Neural cell (in vitro differentiated cells): ENCODE measurements around the gene MOGAT3. TPM values are rescaled to one million over a fixed set of nuclear protein-coding genes. Genes with fewer than 3 reads are reported as not detected.
A peak's percentile ranks its signal among the peaks of the same experiment; 100 is the strongest.

Experiments
- H2AFZ ChIP-seq: fragments of 200-600, 300-800 bp; sonication (generic), shearing (Covaris generic); 2 replicates; pipeline ENCODE4 v1.6.0; 2014; ENCODE audit warnings: low read depth, mild to moderate bottlenecking, antibody characterized with exemption, low read length, moderate library complexity
- H3F3A ChIP-seq: fragments of 200-600 bp; shearing (Covaris generic); 2 replicates; pipeline ENCODE4 v1.6.1; 2016; ENCODE audit warnings: mild to moderate bottlenecking, moderate library complexity, mixed read lengths, antibody characterized with exemption, low read length; ENCODE audit not compliant: insufficient read depth, poor library complexity, severe bottlenecking
- H3K27ac ChIP-seq: fragments of 200-600, 300-800 bp; sonication (generic), shearing (Covaris generic); 2 replicates; pipeline ENCODE4 v1.5.1; 2014; ENCODE audit warnings: mild to moderate bottlenecking, low read length, moderate library complexity
- H3K27me3 ChIP-seq: fragments of 300-800, 200-600 bp; sonication (generic), shearing (Covaris generic); 2 replicates; pipeline ENCODE4 v1.6.0; 2014; ENCODE audit warnings: mild to moderate bottlenecking, low read depth, low read length, moderate library complexity; ENCODE audit not compliant: insufficient read depth
- H3K36me3 ChIP-seq: fragments of 300-800, 200-600 bp; sonication (generic), shearing (Covaris generic); 2 replicates; pipeline ENCODE4 v1.5.1; 2014; ENCODE audit warnings: mild to moderate bottlenecking, antibody characterized with exemption, low read length, moderate library complexity; ENCODE audit not compliant: insufficient read depth
- H3K4me2 ChIP-seq: fragments of 300-800, 200-600 bp; sonication (generic), shearing (Covaris generic); 2 replicates; pipeline ENCODE4 v1.6.0; 2014; ENCODE audit warnings: mild to moderate bottlenecking, low read length
- H3K4me3 ChIP-seq: fragments of 300-800, 200-600 bp; sonication (generic), shearing (Covaris generic); 2 replicates; pipeline ENCODE4 v1.5.1; 2014; ENCODE audit warnings: mild to moderate bottlenecking, low read length, moderate library complexity
- H3K79me2 ChIP-seq: fragments of 200-600 bp; shearing (Covaris generic); replicated peaks from 2 replicates; pipeline ENCODE4 v1.6.0; 2014; ENCODE audit warnings: mild to moderate bottlenecking, low read length, moderate library complexity; ENCODE audit not compliant: insufficient read depth
- H3K9ac ChIP-seq: fragments of 300-800, 200-600 bp; sonication (generic), shearing (Covaris generic); 2 replicates; pipeline ENCODE4 v1.6.1; 2016; ENCODE audit warnings: mild to moderate bottlenecking, low read length, mixed read lengths
- H3K9me2 ChIP-seq: fragments of 200-600 bp; shearing (Covaris generic); 2 replicates; pipeline ENCODE4 v1.6.1; 2016; ENCODE audit warnings: mild to moderate bottlenecking, low read length, mixed read lengths; ENCODE audit not compliant: insufficient read depth
- H3K9me3 ChIP-seq: fragments of 200-600, 300-800 bp; sonication (generic), shearing (Covaris generic); 2 replicates; pipeline ENCODE4 v1.6.1; 2016; ENCODE audit warnings: mild to moderate bottlenecking, mixed run types, low read length, moderate library complexity, mixed read lengths
- H4K20me1 ChIP-seq: fragments of 200-600 bp; shearing (Covaris generic); 2 replicates; pipeline ENCODE4 v1.6.1; 2016; ENCODE audit warnings: mild to moderate bottlenecking, mixed run types; ENCODE audit not compliant: insufficient read depth
- CTCF ChIP-seq: fragments of 450-650 bp; IDR thresholded peaks from 2 replicates; pipeline ENCODE4 v1.5.1; 2014; ENCODE audit warnings: antibody characterized with exemption, mild to moderate bottlenecking, moderate library complexity; ENCODE audit not compliant: poor library complexity, severe bottlenecking
- EP300 ChIP-seq: fragments of 450-650 bp; conservative IDR thresholded peaks from 2 replicates; pipeline ENCODE4 v1.6.1; 2014; ENCODE audit warnings: antibody characterized with exemption, mild to moderate bottlenecking, moderate library complexity; ENCODE audit not compliant: poor library complexity, severe bottlenecking
- EZH2 ChIP-seq: fragments of 200-600, 300-800 bp; shearing (Covaris generic), sonication (generic); IDR thresholded peaks from 2 replicates; pipeline ENCODE4 v1.6.1; 2014; ENCODE audit warnings: antibody characterized with exemption, low read length, borderline replicate concordance, mild to moderate bottlenecking; ENCODE audit not compliant: insufficient read depth, poor library complexity, severe bottlenecking
- MXI1 ChIP-seq: fragments of 450-650 bp; conservative IDR thresholded peaks from 2 replicates; pipeline ENCODE4 v1.6.1; 2014; ENCODE audit warnings: antibody characterized with exemption, mild to moderate bottlenecking; ENCODE audit not compliant: poor library complexity, severe bottlenecking
- POLR2AphosphoS5 ChIP-seq: IDR thresholded peaks from 2 replicates; pipeline ENCODE4 v1.6.1; 2012
- RAD21 ChIP-seq: fragments of 450-650 bp; conservative IDR thresholded peaks from 2 replicates; pipeline ENCODE4 v1.6.1; 2014; ENCODE audit warnings: antibody characterized with exemption, mild to moderate bottlenecking, moderate library complexity
- SMC3 ChIP-seq: fragments of 450-650 bp; conservative IDR thresholded peaks from 2 replicates; pipeline ENCODE4 v1.6.1; 2014; ENCODE audit warnings: antibody characterized with exemption, mild to moderate bottlenecking, moderate library complexity; ENCODE audit not compliant: poor library complexity
- TAF1 ChIP-seq: IDR thresholded peaks from 2 replicates; pipeline ENCODE4 v1.6.1; 2012; ENCODE audit warnings: low read depth
- polyA plus RNA-seq: library from polyadenylated mRNA; depleted of rRNA; stranded (reverse); fragments of >200 nt; gene quantifications from 2 replicates; pipeline ENCODE4 v1.2.3, GENCODE V29; 2014
- TF ChIP-seq, protein P1 (sequence below): IDR thresholded peaks from 2 replicates; pipeline ENCODE4 v1.6.1; 2012; ENCODE audit warnings: borderline replicate concordance

MOGAT3 gene
- polyA plus RNA-seq, 1 donor from 2014 or later = not detected

DNA sequence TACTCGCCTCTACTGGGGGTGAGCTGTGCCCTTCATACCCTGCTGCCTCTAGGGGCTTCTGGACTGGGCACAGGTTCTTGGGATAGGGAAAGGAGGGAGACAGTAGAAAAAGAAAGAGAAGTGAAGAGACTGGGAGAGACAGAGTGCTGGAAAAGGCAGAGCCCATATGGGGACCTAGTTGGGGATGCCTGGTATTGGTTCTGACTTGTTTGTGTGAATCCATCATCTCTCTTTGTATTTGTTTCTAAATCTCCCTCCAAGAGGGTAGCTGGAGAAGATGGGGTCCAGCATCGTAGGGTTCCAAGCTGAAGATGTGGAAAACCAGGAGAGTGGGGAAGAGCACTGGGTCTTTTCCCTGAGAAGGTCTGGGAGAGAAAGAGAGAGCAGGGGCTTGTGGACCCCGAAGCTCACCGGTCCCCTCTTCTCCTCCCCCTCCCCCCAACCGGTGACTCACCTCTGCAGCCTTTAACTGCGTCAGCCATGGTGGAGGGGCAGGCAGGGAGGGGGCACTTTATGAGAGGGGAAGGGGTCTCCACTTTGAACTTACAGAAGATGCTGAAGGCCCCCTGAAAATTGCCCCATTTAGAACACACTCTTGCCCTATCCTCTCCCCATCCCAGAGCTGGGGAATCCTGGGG, 32.3 kb downstream of the MOGAT3 start:
- TF ChIP-seq EZH2 = no peak
- TF ChIP-seq, protein P1, sequence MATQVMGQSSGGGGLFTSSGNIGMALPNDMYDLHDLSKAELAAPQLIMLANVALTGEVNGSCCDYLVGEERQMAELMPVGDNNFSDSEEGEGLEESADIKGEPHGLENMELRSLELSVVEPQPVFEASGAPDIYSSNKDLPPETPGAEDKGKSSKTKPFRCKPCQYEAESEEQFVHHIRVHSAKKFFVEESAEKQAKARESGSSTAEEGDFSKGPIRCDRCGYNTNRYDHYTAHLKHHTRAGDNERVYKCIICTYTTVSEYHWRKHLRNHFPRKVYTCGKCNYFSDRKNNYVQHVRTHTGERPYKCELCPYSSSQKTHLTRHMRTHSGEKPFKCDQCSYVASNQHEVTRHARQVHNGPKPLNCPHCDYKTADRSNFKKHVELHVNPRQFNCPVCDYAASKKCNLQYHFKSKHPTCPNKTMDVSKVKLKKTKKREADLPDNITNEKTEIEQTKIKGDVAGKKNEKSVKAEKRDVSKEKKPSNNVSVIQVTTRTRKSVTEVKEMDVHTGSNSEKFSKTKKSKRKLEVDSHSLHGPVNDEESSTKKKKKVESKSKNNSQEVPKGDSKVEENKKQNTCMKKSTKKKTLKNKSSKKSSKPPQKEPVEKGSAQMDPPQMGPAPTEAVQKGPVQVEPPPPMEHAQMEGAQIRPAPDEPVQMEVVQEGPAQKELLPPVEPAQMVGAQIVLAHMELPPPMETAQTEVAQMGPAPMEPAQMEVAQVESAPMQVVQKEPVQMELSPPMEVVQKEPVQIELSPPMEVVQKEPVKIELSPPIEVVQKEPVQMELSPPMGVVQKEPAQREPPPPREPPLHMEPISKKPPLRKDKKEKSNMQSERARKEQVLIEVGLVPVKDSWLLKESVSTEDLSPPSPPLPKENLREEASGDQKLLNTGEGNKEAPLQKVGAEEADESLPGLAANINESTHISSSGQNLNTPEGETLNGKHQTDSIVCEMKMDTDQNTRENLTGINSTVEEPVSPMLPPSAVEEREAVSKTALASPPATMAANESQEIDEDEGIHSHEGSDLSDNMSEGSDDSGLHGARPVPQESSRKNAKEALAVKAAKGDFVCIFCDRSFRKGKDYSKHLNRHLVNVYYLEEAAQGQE = no peak
- H3K9ac ChIP-seq = peak overlapping the region; percentile 93
- peaks cover 69% of the 10 kb centered on the region for H3K27me3 ChIP-seq
- no peaks in the 10 kb centered on the region for H3K79me2 ChIP-seq
- H3K9me2 ChIP-seq = no peaks in the 10 kb centered on the region
- H3K27ac ChIP-seq = peak overlapping the region; percentile 93
- H3K36me3 ChIP-seq = no peaks in the 10 kb centered on the region
- H4K20me1 ChIP-seq = no peaks in the 10 kb centered on the region
- no peak overlapping the region for H2AFZ ChIP-seq
- no peaks in the 10 kb centered on the region for H3F3A ChIP-seq
- H3K9me3 ChIP-seq = no peaks in the 10 kb centered on the region
- no peak overlapping the region for H3K4me2 ChIP-seq
- peak overlapping the region; percentile 94 for H3K4me3 ChIP-seq

DNA sequence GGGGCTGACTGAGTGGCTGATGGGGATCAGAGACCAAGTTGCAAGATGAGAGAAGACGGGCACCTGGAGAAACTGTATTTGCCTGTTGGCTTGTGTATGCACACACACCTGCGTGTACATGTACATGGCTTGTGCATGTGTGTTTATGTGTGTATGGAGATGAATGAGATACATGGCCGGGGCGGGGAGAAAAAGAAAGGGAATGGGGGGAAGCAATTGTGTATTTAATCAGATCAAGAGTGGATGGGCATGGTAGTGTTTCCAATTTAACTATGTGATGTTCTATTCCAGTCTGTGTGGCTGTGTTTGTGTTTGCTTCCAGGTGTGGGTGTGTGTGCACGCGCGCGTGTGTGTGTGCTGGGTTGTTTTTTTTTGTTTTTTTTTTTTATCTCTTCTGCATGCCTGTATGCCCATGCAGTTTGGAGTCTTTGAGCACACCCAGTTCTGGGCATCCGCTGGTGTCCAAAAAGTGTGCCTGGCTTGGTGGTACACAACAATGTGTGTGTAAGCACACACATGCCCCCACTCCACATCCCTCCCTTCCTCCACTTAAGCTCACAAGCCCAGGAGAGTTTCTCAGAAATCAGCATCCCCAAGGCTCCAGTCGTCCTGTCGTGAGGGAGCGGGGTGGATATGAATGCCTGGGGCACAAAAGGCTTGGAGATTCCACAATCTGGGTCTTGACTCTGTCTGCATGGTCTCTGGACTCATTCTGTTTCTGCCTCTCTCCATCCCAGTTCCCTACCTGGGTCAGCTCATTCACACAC, 33.0 kb downstream of the MOGAT3 start:
- H3K36me3 ChIP-seq = no peaks in the 10 kb centered on the region
- H3K9me2 ChIP-seq = no peaks in the 10 kb centered on the region
- peak overlapping the region; percentile 98 for H3K4me2 ChIP-seq
- H3K4me3 ChIP-seq = peak overlapping the region; percentile 94
- no peak overlapping the region for H2AFZ ChIP-seq
- peak overlapping the region; percentile 93 for H3K27ac ChIP-seq
- no peaks in the 10 kb centered on the region for H4K20me1 ChIP-seq
- no peak for TF ChIP-seq TAF1
- no peak for TF ChIP-seq EP300
- TF ChIP-seq POLR2AphosphoS5 = peak; percentile 7
- TF ChIP-seq, protein P1 = no peak
- TF ChIP-seq EZH2 = no peak
- peak; percentile 13 for TF ChIP-seq MXI1
- TF ChIP-seq CTCF = no peak
- no peak for TF ChIP-seq RAD21
- no peak for TF ChIP-seq SMC3
- no peaks in the 10 kb centered on the region for H3K9me3 ChIP-seq
- H3F3A ChIP-seq = no peaks in the 10 kb centered on the region
- H3K79me2 ChIP-seq = no peaks in the 10 kb centered on the region
- peak overlapping the region; percentile 93 for H3K9ac ChIP-seq
- H3K27me3 ChIP-seq = peaks cover 62% of the 10 kb centered on the region
